Measurements from ENCODE around the gene CSF1. TPM values are rescaled to one million over a fixed set of nuclear protein-coding genes. Genes with fewer than 3 reads are reported as not detected.
"Not testable (repeated sequence)": the region's sequence is repeated elsewhere in the genome, so short reads cannot be mapped to it uniquely, and the experiment has no call there.

Gene CSF1
- total RNA-seq, 2 donors from 2014 or later: 18.4 to 31.5 TPM

- intact Hi-C loops (cut with DNase I): no loop called here
- TF ChIP-seq POLR2A (IDR thresholded peaks at IDR 0.05): no peak
- no peak for TF ChIP-seq POLR2AphosphoS5 (IDR thresholded peaks at IDR 0.05)
- no peaks in the 10 kb centered on the region for H3K9me3 ChIP-seq
- no peaks in the 10 kb centered on the region for H3K36me3 ChIP-seq
- peak overlapping the region; percentile 12 to 15 for H3K27ac ChIP-seq
- WGBS: 47% methylated on average over 10 of the region's 10 CpGs
- H3K4me3 ChIP-seq: no peak overlapping the region
- no peaks in the 10 kb centered on the region for H3K27me3 ChIP-seq (replicated peaks; ENCODE audit: insufficient read depth)
- no peak for DNase-seq (ENCODE audit: low spot score)
- H3K4me1 ChIP-seq (replicated peaks): no peaks in the 10 kb centered on the region
Observed at GRCh38 chr1:109947582-109948284, 37.1 kb downstream of the CSF1 start.

GRCh38 chr1:109948285-109948630, 37.6 kb downstream of the CSF1 start:
- Histone ChIP-seq H3K4me1 (replicated peaks) (no peaks in the 10 kb centered on the region), H3K36me3 (no peaks in the 10 kb centered on the region), H3K9me3 (no peaks in the 10 kb centered on the region), H3K27me3 (replicated peaks; ENCODE audit: insufficient read depth) (no peaks in the 10 kb centered on the region), H3K27ac (no peak overlapping the region), H3K4me3 (no peak overlapping the region)
- intact Hi-C loops (cut with DNase I): no loop called here
- TF ChIP-seq POLR2AphosphoS5 (IDR thresholded peaks at IDR 0.05) (no peak), POLR2A (IDR thresholded peaks at IDR 0.05) (no peak), CTCF (IDR thresholded peaks at IDR 0.05) (no peak)
- no peak for DNase-seq (ENCODE audit: low spot score)

GRCh38 chr1:109950038-109950437, 39.4 kb downstream of the CSF1 start:
- no peak for DNase-seq (ENCODE audit: low spot score)
- H3K9me3 ChIP-seq: no peaks in the 10 kb centered on the region
- intact Hi-C loops (cut with DNase I): no loop called here
- H3K4me1 ChIP-seq (replicated peaks): no peaks in the 10 kb centered on the region
- TF ChIP-seq CTCF (IDR thresholded peaks at IDR 0.05) (no peak), POLR2A (IDR thresholded peaks at IDR 0.05) (no peak), POLR2AphosphoS5 (IDR thresholded peaks at IDR 0.05) (no peak)
- H3K36me3 ChIP-seq: no peaks in the 10 kb centered on the region
- H3K27ac ChIP-seq: no peak overlapping the region
- 90% methylated on average over 1 of the region's 1 CpG for WGBS
- no peaks in the 10 kb centered on the region for H3K27me3 ChIP-seq (replicated peaks; ENCODE audit: insufficient read depth)
- H3K4me3 ChIP-seq: no peak overlapping the region

GRCh38 chr1:109950509-109950908, 39.9 kb downstream of the CSF1 start:
- Histone ChIP-seq H3K36me3 (no peaks in the 10 kb centered on the region), H3K9me3 (no peaks in the 10 kb centered on the region), H3K27me3 (replicated peaks; ENCODE audit: insufficient read depth) (no peaks in the 10 kb centered on the region), H3K27ac (no peak overlapping the region), H3K4me3 (no peak overlapping the region), H3K4me1 (replicated peaks) (no peaks in the 10 kb centered on the region)
- intact Hi-C loops (cut with DNase I): no loop called here
- 94% methylated on average over 2 of the region's 2 CpGs for whole genome bisulfite sequencing
- DNase-seq (ENCODE audit: low spot score): no peak
- no peak for TF ChIP-seq POLR2A (IDR thresholded peaks at IDR 0.05)
- no peak for TF ChIP-seq CTCF (IDR thresholded peaks at IDR 0.05)

- intact Hi-C loops (cut with DNase I); H3K4me1 ChIP-seq (replicated peaks); H3K27ac ChIP-seq; H3K36me3 ChIP-seq; H3K9me3 ChIP-seq; DNase-seq (ENCODE audit: low spot score); H3K4me3 ChIP-seq; H3K27me3 ChIP-seq (replicated peaks; ENCODE audit: insufficient read depth): not testable (repeated sequence)
- WGBS: 89% methylated on average over 5 of the region's 5 CpGs
Observed at GRCh38 chr1:109951501-109951900, 40.9 kb downstream of the CSF1 start.

- no peaks in the 10 kb centered on the region for H3K4me1 ChIP-seq (replicated peaks)
- H3K27me3 ChIP-seq (replicated peaks; ENCODE audit: insufficient read depth): no peaks in the 10 kb centered on the region
- WGBS: 70% methylated on average over 1 of the region's 1 CpG
- H3K4me3 ChIP-seq: no peak overlapping the region
- no peak for DNase-seq (ENCODE audit: low spot score)
- no peak overlapping the region for H3K27ac ChIP-seq
- no peaks in the 10 kb centered on the region for H3K36me3 ChIP-seq
- intact Hi-C loops (cut with DNase I): no loop called here
- H3K9me3 ChIP-seq: no peaks in the 10 kb centered on the region
- TF ChIP-seq POLR2AphosphoS5 (IDR thresholded peaks at IDR 0.05) (no peak), CTCF (IDR thresholded peaks at IDR 0.05) (no peak), POLR2A (IDR thresholded peaks at IDR 0.05) (no peak)
Observed at GRCh38 chr1:109954041-109954512, 43.4 kb downstream of the CSF1 start.

All from prostate gland (tissue), 2 donors.